Kidney epithelial cell (primary cell): ENCODE results near the gene DOCK11. TPM values are rescaled to one million over a fixed set of nuclear protein-coding genes. Genes with fewer than 3 reads are reported as not detected.
A peak's percentile ranks its signal among the peaks of the same experiment; 100 is the strongest.

ENCODE experiments used
- DNase-seq: peaks from one replicate; pipeline ENCODE4 v3.0.0-alpha.2; 2010; ENCODE audit warnings: low read depth
- H3K27me3 ChIP-seq: 2 replicates; pipeline ENCODE4 v1.6.0; 2011; ENCODE audit warnings: low read length; ENCODE audit not compliant: control insufficient read depth, insufficient read depth
- H3K36me3 ChIP-seq: 2 replicates; pipeline ENCODE4 v1.5.1; 2011; ENCODE audit warnings: low read length; ENCODE audit not compliant: control insufficient read depth, insufficient read depth
- H3K4me3 ChIP-seq: 2 replicates; pipeline ENCODE4 v1.5.1; 2011; ENCODE audit warnings: low read depth, mild to moderate bottlenecking, control low read depth, low read length
- CTCF ChIP-seq: IDR thresholded peaks from 2 replicates; pipeline ENCODE4 v1.5.1; 2011; ENCODE audit warnings: mild to moderate bottlenecking, moderate library complexity, low read length, control low read depth, inconsistent platforms; ENCODE audit not compliant: insufficient read depth, poor library complexity, severe bottlenecking
- total RNA-seq: library from RNA; depleted of rRNA; stranded (reverse); fragments of >200 nt; gene quantifications from 2 replicates; pipeline ENCODE4 v1.2.3, GENCODE V29; 2015

DOCK11 gene
- total RNA-seq, 1 donor from 2014 or later: 10.9 TPM

- no peak for DNase-seq
- TF ChIP-seq CTCF: no peak
- Histone ChIP-seq H3K36me3 (no peaks in the 10 kb centered on the region), H3K27me3 (no peaks in the 10 kb centered on the region), H3K4me3 (no peak overlapping the region)
These were observed 136.0 kb downstream of the DOCK11 start for GRCh38 chrX:118631586-118631985.

- no peaks in the 10 kb centered on the region for H3K27me3 ChIP-seq
- no peak for DNase-seq
- no peaks in the 10 kb centered on the region for H3K36me3 ChIP-seq
- H3K4me3 ChIP-seq: no peak overlapping the region
- no peak for TF ChIP-seq CTCF
These were observed 137.2 kb downstream of the DOCK11 start for GRCh38 chrX:118632862-118633261.

- DNase-seq: no peak
- TF ChIP-seq CTCF: no peak
- no peak overlapping the region for H3K4me3 ChIP-seq
These were observed 137.9 kb downstream of the DOCK11 start for GRCh38 chrX:118633530-118633929.

GRCh38 chrX:118634336-118634735 is 138.7 kb downstream of the DOCK11 start:
- H3K4me3 ChIP-seq: no peak overlapping the region
- H3K36me3 ChIP-seq: no peaks in the 10 kb centered on the region
- TF ChIP-seq CTCF: no peak
- no peak for DNase-seq
- no peaks in the 10 kb centered on the region for H3K27me3 ChIP-seq

More at GRCh38 chrX:118633530-118633929, 137.9 kb downstream of the DOCK11 start:
- Histone ChIP-seq H3K27me3 (no peaks in the 10 kb centered on the region), H3K36me3 (no peaks in the 10 kb centered on the region)

GRCh38 chrX:118637997-118638396 is 142.4 kb downstream of the DOCK11 start:
- Histone ChIP-seq H3K36me3 (no peaks in the 10 kb centered on the region), H3K4me3 (no peak overlapping the region), H3K27me3 (no peaks in the 10 kb centered on the region)
- TF ChIP-seq CTCF: peak; percentile 24
- DNase-seq: no peak

- Histone ChIP-seq H3K4me3 (no peak overlapping the region), H3K36me3 (no peaks in the 10 kb centered on the region), H3K27me3 (no peaks in the 10 kb centered on the region)
- peak; percentile 7 for DNase-seq
- TF ChIP-seq CTCF: peak; percentile 30
These were observed 148.8 kb downstream of the DOCK11 start for GRCh38 chrX:118644378-118644777.
